ENCODE measurements around the gene CHST14. TPM values are rescaled to one million over a fixed set of nuclear protein-coding genes. Genes with fewer than 3 reads are reported as not detected.

Gene CHST14
- total RNA-seq, 1 donor from 2014 or later = 45.7 TPM

- Mint-ChIP-seq H3K36me3 (ENCODE audit: low read depth) (peaks cover 4% of the 10 kb centered on the region), H3K9me3 (ENCODE audit: low read depth) (no peaks in the 10 kb centered on the region), H3K27ac (ENCODE audit: unreplicated experiment) (peak overlapping the region; percentile 66), H3K4me1 (ENCODE audit: low read depth) (peaks cover 47% of the 10 kb centered on the region), H3K4me3 (ENCODE audit: unreplicated experiment) (no peak overlapping the region), H3K27me3 (ENCODE audit: low read depth) (no peaks in the 10 kb centered on the region)
- TF ChIP-seq CTCF (IDR thresholded peaks at IDR 0.05) = no peak
- DNase-seq (ENCODE audit: low spot score) = no peak
Observed at GRCh38 chr15:40454904-40455391, 15.8 kb upstream of the CHST14 start.

- no peak for TF ChIP-seq CTCF (IDR thresholded peaks at IDR 0.05)
Observed at GRCh38 chr15:40456299-40456712, 14.5 kb upstream of the CHST14 start.

GRCh38 chr15:40456738-40457137 is 14.0 kb upstream of the CHST14 start:
- Mint-ChIP-seq H3K27ac (ENCODE audit: unreplicated experiment) (no peak overlapping the region), H3K4me1 (ENCODE audit: low read depth) (peaks cover 44% of the 10 kb centered on the region), H3K4me3 (ENCODE audit: unreplicated experiment) (no peak overlapping the region), H3K36me3 (ENCODE audit: low read depth) (peaks cover 2% of the 10 kb centered on the region), H3K27me3 (ENCODE audit: low read depth) (no peaks in the 10 kb centered on the region), H3K9me3 (ENCODE audit: low read depth) (no peaks in the 10 kb centered on the region)
- no peak for DNase-seq (ENCODE audit: low spot score)
- TF ChIP-seq CTCF (IDR thresholded peaks at IDR 0.05) = no peak

More at GRCh38 chr15:40456299-40456712, 14.5 kb upstream of the CHST14 start:
- H3K36me3 Mint-ChIP-seq (ENCODE audit: low read depth) = peaks cover 2% of the 10 kb centered on the region
- DNase-seq (ENCODE audit: low spot score) = no peak
- no peak overlapping the region for H3K27ac Mint-ChIP-seq (ENCODE audit: unreplicated experiment)
- H3K4me1 Mint-ChIP-seq (ENCODE audit: low read depth) = peaks cover 44% of the 10 kb centered on the region
- H3K4me3 Mint-ChIP-seq (ENCODE audit: unreplicated experiment) = no peak overlapping the region
- no peaks in the 10 kb centered on the region for H3K27me3 Mint-ChIP-seq (ENCODE audit: low read depth)
- H3K9me3 Mint-ChIP-seq (ENCODE audit: low read depth) = no peaks in the 10 kb centered on the region

GRCh38 chr15:40458495-40459371 is 12.1 kb upstream of the CHST14 start:
- H3K4me3 Mint-ChIP-seq (ENCODE audit: unreplicated experiment) = no peak overlapping the region
- DNase-seq (ENCODE audit: low spot score) = peak; percentile 84

More at GRCh38 chr15:40458495-40459371, 12.1 kb upstream of the CHST14 start:
- Mint-ChIP-seq H3K27ac (ENCODE audit: unreplicated experiment) (no peak overlapping the region), H3K4me1 (ENCODE audit: low read depth) (peaks cover 27% of the 10 kb centered on the region), H3K36me3 (ENCODE audit: low read depth) (peaks cover 6% of the 10 kb centered on the region), H3K9me3 (ENCODE audit: low read depth) (no peaks in the 10 kb centered on the region), H3K27me3 (ENCODE audit: low read depth) (no peaks in the 10 kb centered on the region)
- TF ChIP-seq CTCF (IDR thresholded peaks at IDR 0.05) = no peak

Measured in chondrocyte (in vitro differentiated cells).